ENCODE results near the gene GPR68.

Gene GPR68

GRCh38 chr14:91263329-91263728, 18.8 kb upstream of the GPR68 start:
- no peaks in the 10 kb centered on the region for H3K9me3 ChIP-seq
- H3K36me3 ChIP-seq: no peaks in the 10 kb centered on the region
- no peak for TF ChIP-seq CTCF (IDR thresholded peaks at IDR 0.05; ENCODE audit: low read depth, low read length)
- no peak for DNase-seq
- no peaks in the 10 kb centered on the region; the same call in 1 of the 2 replicates for H3K27me3 ChIP-seq
- H3K4me1 ChIP-seq: peaks cover 4% of the 10 kb centered on the region; the same call in 1 of the 2 replicates
- no peak overlapping the region for H3K4me3 ChIP-seq (ENCODE audit: low read depth, low read length)

- H3K4me1 ChIP-seq: peaks cover 12% of the 10 kb centered on the region
- no peak overlapping the region for H3K4me3 ChIP-seq (ENCODE audit: low read depth, low read length)
- no peaks in the 10 kb centered on the region for H3K36me3 ChIP-seq
- no peak for TF ChIP-seq CTCF (IDR thresholded peaks at IDR 0.05; ENCODE audit: low read depth, low read length)
- no peaks in the 10 kb centered on the region; the same call in 1 of the 2 replicates for H3K27me3 ChIP-seq
- H3K9me3 ChIP-seq: no peaks in the 10 kb centered on the region
- no peak for DNase-seq
These were observed 17.6 kb upstream of the GPR68 start for GRCh38 chr14:91261986-91262549.

GRCh38 chr14:91261115-91261514, 16.6 kb upstream of the GPR68 start:
- no peaks in the 10 kb centered on the region for H3K36me3 ChIP-seq
- H3K27me3 ChIP-seq: no peaks in the 10 kb centered on the region; the same call in 1 of the 2 replicates
- H3K4me1 ChIP-seq: peaks cover 22% of the 10 kb centered on the region
- DNase-seq: no peak
- no peak for TF ChIP-seq CTCF (IDR thresholded peaks at IDR 0.05; ENCODE audit: low read depth, low read length)
- H3K4me3 ChIP-seq (ENCODE audit: low read depth, low read length): no peak overlapping the region
- no peaks in the 10 kb centered on the region for H3K9me3 ChIP-seq

- no peak for DNase-seq
These were observed 14.4 kb upstream of the GPR68 start for GRCh38 chr14:91258876-91259275.

GRCh38 chr14:91258011-91258618, 13.6 kb upstream of the GPR68 start:
- no peak for TF ChIP-seq CTCF (IDR thresholded peaks at IDR 0.05; ENCODE audit: low read depth, low read length)
- Histone ChIP-seq H3K9me3 (no peaks in the 10 kb centered on the region), H3K36me3 (no peaks in the 10 kb centered on the region), H3K4me1 (peaks cover 28% of the 10 kb centered on the region), H3K27me3 (no peaks in the 10 kb centered on the region), H3K4me3 (ENCODE audit: low read depth, low read length) (no peak overlapping the region)
- no peak for DNase-seq

More at GRCh38 chr14:91258876-91259275, 14.4 kb upstream of the GPR68 start:
- H3K4me3 ChIP-seq (ENCODE audit: low read depth, low read length): no peak overlapping the region
- no peaks in the 10 kb centered on the region for H3K36me3 ChIP-seq
- H3K9me3 ChIP-seq: no peaks in the 10 kb centered on the region
- no peaks in the 10 kb centered on the region for H3K27me3 ChIP-seq
- no peak for TF ChIP-seq CTCF (IDR thresholded peaks at IDR 0.05; ENCODE audit: low read depth, low read length)
- H3K4me1 ChIP-seq: peaks cover 28% of the 10 kb centered on the region

GRCh38 chr14:91257328-91258010, 13.0 kb upstream of the GPR68 start:
- Histone ChIP-seq H3K9me3 (no peaks in the 10 kb centered on the region), H3K27me3 (no peaks in the 10 kb centered on the region), H3K36me3 (no peaks in the 10 kb centered on the region), H3K4me1 (peaks cover 28% of the 10 kb centered on the region), H3K4me3 (ENCODE audit: low read depth, low read length) (no peak overlapping the region; the same call in 1 of the 2 replicates)
- peak; percentile 56 for DNase-seq
- no peak for TF ChIP-seq CTCF (IDR thresholded peaks at IDR 0.05; ENCODE audit: low read depth, low read length)
